ENCODE measurements around the gene PARVB. TPM values are rescaled to one million over a fixed set of nuclear protein-coding genes. Genes with fewer than 3 reads are reported as not detected.

PARVB gene
- total RNA-seq, 4 donors from 2014 or later, result 10.5 to 25.1 (median 14.6) TPM

DNA sequence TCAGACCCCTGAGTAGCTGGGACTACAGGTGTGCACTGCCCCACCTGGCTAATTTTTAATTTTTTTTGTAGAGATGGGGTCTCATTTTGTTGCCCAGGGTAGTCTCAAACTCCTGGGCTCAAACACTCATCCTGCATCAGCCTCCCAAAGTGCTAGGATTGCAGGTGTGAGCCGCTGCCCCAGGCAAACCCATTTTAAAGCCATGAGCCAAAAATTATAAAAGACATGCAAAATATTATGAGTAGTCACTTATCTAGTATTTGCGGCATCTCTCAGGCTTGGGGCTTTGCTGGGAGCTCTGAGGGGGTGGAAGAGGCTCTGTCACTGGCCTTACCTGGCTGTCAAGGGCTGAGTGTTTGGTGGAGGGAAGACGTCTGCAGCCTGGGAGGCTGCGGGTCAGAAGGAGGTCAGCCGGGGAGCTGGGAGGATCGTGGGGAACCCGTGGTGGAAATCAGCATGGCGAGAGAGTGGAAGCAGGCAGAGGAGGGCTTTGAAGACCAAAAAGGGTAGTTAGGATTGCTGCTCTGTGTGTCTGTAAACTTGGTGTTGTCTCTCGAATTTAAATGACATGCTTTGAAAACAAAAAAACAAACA, 87.6 kb downstream of the PARVB start:
- DNase-seq (ENCODE audit: low spot score in 2 of 2), result peak in 1 of 2 donors; percentile 50
- H3K4me3 ChIP-seq (ENCODE audit: low read depth, poor library complexity, severe bottlenecking), result no peak overlapping the region
- TF ChIP-seq, protein P1, sequence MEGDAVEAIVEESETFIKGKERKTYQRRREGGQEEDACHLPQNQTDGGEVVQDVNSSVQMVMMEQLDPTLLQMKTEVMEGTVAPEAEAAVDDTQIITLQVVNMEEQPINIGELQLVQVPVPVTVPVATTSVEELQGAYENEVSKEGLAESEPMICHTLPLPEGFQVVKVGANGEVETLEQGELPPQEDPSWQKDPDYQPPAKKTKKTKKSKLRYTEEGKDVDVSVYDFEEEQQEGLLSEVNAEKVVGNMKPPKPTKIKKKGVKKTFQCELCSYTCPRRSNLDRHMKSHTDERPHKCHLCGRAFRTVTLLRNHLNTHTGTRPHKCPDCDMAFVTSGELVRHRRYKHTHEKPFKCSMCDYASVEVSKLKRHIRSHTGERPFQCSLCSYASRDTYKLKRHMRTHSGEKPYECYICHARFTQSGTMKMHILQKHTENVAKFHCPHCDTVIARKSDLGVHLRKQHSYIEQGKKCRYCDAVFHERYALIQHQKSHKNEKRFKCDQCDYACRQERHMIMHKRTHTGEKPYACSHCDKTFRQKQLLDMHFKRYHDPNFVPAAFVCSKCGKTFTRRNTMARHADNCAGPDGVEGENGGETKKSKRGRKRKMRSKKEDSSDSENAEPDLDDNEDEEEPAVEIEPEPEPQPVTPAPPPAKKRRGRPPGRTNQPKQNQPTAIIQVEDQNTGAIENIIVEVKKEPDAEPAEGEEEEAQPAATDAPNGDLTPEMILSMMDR (IDR thresholded peaks at IDR 0.05), result no peak
- no peak for TF ChIP-seq POLR2A (IDR thresholded peaks at IDR 0.05)
- WGBS, 2 donors, result 70 to 75% methylated on average over 9 of the region's 9 CpGs
- intact Hi-C loops (cut with DNase I; ENCODE audit: low total_unique reads), result no loop called here

- peak in 1 of 2 donors; percentile 58 for DNase-seq (ENCODE audit: low spot score in 2 of 2)
- TF ChIP-seq, protein P1 (IDR thresholded peaks at IDR 0.05), result no peak
- no peak for TF ChIP-seq POLR2A (IDR thresholded peaks at IDR 0.05)
- intact Hi-C loops (cut with DNase I; ENCODE audit: low total_unique reads), result no loop called here
- 90 to 93% methylated on average over 11 of the region's 11 CpGs for WGBS, 2 donors
- H3K4me3 ChIP-seq (ENCODE audit: low read depth, poor library complexity, severe bottlenecking), result no peak overlapping the region
Observed at GRCh38 chr22:44112191-44112590, 88.1 kb downstream of the PARVB start.

DNA sequence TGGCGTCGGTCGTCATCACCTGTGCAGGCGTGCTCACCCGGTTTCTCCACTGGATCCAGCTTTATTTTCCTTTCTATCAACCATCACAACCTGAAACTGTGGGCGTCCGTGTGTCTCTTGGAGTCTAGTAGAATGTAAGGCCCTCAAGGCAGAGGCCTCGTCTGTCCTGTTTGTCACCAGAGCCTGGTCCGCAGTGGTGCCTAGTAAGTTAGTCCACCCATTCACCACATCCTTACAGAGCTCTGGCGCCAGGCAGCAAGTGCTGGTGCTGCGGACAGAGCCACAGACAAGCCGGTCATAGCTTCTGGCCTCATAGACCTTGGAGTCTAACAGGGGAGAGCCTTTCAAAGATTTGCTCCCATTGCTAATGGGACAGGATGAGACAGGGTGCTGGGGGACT, 92.2 kb downstream of the PARVB start:
- 91% methylated on average over 12 of the region's 12 CpGs for WGBS, 2 donors
- no peak for TF ChIP-seq POLR2A (IDR thresholded peaks at IDR 0.05)
- TF ChIP-seq, protein P1 (IDR thresholded peaks at IDR 0.05), result no peak
- intact Hi-C loops (cut with DNase I; ENCODE audit: low total_unique reads), result no loop called here
- DNase-seq (ENCODE audit: low spot score in 2 of 2), result no peak
- H3K4me3 ChIP-seq (ENCODE audit: low read depth, poor library complexity, severe bottlenecking), result no peak overlapping the region

DNA sequence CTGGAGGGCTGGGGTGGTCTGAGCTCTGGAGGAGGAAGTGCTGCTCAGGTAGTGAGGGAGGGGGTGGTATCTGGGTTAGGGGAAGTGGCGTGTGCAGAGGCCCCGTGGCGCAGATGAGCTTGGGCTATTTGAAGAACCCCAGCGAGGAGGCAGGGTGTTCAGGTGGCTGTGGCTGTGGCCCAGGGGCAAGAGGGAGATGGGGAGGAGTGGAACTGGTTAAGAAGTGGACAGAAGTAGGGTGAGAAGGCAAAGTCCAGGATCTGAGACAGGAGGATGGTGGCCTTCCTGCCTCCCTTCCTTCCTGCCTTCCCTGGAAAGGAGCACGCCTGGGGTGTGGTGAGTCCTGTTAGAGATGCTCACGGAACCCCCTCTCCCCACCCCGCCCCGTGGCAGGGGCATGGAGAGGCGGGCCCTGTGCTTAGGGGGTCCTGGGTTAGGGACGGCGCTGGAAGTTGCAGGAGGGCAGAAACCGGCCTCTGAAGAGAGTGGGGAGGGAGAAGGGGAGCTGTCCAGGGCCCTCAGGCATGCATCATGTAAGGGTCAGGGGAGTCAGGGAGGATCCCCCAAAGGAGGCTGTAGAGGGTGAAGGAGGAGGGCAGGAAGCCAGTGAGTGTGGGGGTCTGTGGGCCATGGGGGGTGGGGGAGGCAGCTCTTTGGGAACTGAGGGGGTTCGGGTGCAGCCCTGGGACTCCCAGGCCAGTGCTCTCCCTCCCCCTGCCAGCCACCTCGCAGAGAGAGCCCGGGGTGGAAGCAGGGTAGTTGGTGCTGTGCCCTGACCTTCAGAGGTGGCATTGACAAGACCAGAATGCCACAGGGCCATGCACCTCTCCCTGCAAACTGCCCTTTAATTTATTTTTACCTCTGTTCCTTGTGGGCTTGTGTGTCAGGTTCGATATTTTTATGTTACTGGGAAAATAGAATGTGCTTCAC, 92.9 kb downstream of the PARVB start:
- no peak for TF ChIP-seq POLR2A (IDR thresholded peaks at IDR 0.05)
- TF ChIP-seq, protein P1 (IDR thresholded peaks at IDR 0.05), result no peak
- intact Hi-C loops (cut with DNase I; ENCODE audit: low total_unique reads), result no loop called here
- 90 to 91% methylated on average over 16 of the region's 16 CpGs for WGBS, 2 donors
- H3K4me3 ChIP-seq (ENCODE audit: low read depth, poor library complexity, severe bottlenecking), result no peak overlapping the region
- DNase-seq (ENCODE audit: low spot score in 2 of 2), result no peak

- intact Hi-C loops (cut with DNase I; ENCODE audit: low total_unique reads), result no loop called here
- 68 to 84% methylated on average over 3 of the region's 3 CpGs for WGBS, 2 donors
- TF ChIP-seq, protein P1 (IDR thresholded peaks at IDR 0.05), result no peak
- TF ChIP-seq POLR2A (IDR thresholded peaks at IDR 0.05), result no peak
- no peak overlapping the region for H3K4me3 ChIP-seq (ENCODE audit: low read depth, poor library complexity, severe bottlenecking)
- no peak for DNase-seq (ENCODE audit: low spot score in 2 of 2)
Observed at GRCh38 chr22:44117746-44118145, 93.6 kb downstream of the PARVB start.
